Right lobe of liver (tissue), 4 donors: ENCODE results near the gene KCNN2.

Experiments
- POLR2A ChIP-seq: fragments of 450-650 bp; IDR thresholded peaks from one replicate; pipeline ENCODE4 v1.6.1; 2017; ENCODE audit warnings: antibody characterized with exemption, mild to moderate bottlenecking
- TF ChIP-seq, protein P1 (sequence below), 4 donors: fragments of 200-600 bp in 3 of 4; fragments of 450-650 bp in 1 of 4; IDR thresholded peaks; one replicate each; pipeline versions ENCODE4 v1.5.1 to v1.8.0; 2016 to 2022; ENCODE audit warnings: antibody characterized with exemption in 4 of 4, mild to moderate bottlenecking in 2 of 4
- donor health status: DM: no; HTN: no; CAD: no.
- donor health status: DM: no; HTN: no; CAD: no.
- donor health status: DM: no; HTN: yes; CAD: no.

DNA sequence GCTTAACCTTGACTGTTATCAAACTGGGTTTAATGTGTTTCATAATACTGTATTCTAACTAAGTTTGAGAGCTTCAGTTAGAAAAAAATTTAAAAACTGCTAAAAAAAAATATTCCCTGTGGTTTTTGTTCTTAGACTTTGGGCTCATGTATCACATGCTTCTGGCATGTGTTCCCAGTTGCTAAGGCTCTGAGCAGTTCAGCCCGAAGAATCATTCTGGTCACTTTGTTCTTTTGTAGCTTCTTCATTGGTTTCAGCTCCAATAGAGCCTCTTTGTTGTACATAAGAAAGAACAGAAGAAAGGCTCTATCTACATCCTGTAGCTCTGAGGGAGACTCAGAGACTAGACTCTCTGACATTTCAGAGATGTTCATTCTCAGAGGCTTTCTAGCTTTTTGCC, 25.6 kb downstream of the KCNN2 start:
- TF ChIP-seq POLR2A, result no peak
- TF ChIP-seq, protein P1, sequence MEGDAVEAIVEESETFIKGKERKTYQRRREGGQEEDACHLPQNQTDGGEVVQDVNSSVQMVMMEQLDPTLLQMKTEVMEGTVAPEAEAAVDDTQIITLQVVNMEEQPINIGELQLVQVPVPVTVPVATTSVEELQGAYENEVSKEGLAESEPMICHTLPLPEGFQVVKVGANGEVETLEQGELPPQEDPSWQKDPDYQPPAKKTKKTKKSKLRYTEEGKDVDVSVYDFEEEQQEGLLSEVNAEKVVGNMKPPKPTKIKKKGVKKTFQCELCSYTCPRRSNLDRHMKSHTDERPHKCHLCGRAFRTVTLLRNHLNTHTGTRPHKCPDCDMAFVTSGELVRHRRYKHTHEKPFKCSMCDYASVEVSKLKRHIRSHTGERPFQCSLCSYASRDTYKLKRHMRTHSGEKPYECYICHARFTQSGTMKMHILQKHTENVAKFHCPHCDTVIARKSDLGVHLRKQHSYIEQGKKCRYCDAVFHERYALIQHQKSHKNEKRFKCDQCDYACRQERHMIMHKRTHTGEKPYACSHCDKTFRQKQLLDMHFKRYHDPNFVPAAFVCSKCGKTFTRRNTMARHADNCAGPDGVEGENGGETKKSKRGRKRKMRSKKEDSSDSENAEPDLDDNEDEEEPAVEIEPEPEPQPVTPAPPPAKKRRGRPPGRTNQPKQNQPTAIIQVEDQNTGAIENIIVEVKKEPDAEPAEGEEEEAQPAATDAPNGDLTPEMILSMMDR (IDR thresholded peaks at IDR 0.05), result no peak
